ENCODE results near the gene KHDC4. TPM values are rescaled to one million over a fixed set of nuclear protein-coding genes. Genes with fewer than 3 reads are reported as not detected.

The KHDC4 gene
- total and polyA plus RNA-seq, 2 donors (not counting 3 experiments of a cell fraction or from before 2014, with no cell fraction given), result 47.9 to 54.1 TPM

- intact Hi-C loops (cut with micrococcal nuclease), result no loop called here
These were observed 39.5 kb upstream of the KHDC4 start for GRCh38 chr1:155973723-155974122.

More at GRCh38 chr1:155973723-155974122, 39.5 kb upstream of the KHDC4 start:
- H3K27me3 ChIP-seq (ENCODE audit: control insufficient read depth in 2 of 2, insufficient read depth in 2 of 2, low read length in 2 of 2), result no peaks in the 10 kb centered on the region
- dilution Hi-C loops (cut with MboI; ENCODE audit: extremely low pct_ligation_motif_present, low sequenced_read_pairs), result no loop called here
- H3K4me1 ChIP-seq (ENCODE audit: control insufficient read depth, extremely low read depth, insufficient read depth, low read length), result peaks cover 73% of the 10 kb centered on the region
- H3K4me2 ChIP-seq (ENCODE audit: insufficient read depth, low read length), result no peak overlapping the region
- peaks cover 85% of the 10 kb centered on the region for H3K79me2 ChIP-seq (ENCODE audit: control insufficient read depth, insufficient read depth, low read length)
- ChIA-PET POLR2A (no interaction called here), CTCF (interaction anchor here (0.8 to 12.1 kb wide), 5 partner anchors 10 to 36 kb away, joined by 3 to 138 read pairs (median 5); no protein-coding TSS in a partner anchor)
- H3K4me3 ChIP-seq (replicated peaks in 1 of 3; ENCODE audit: insufficient read depth in 1 of 3, low read depth in 1 of 3, low read length in 3 of 3), result no peak overlapping the region
- no peak overlapping the region for H2AFZ ChIP-seq (ENCODE audit: low read depth, low read length)
- TF ChIP-seq JUN (IDR thresholded peaks at IDR 0.05; ENCODE audit: borderline replicate concordance, insufficient read depth, insufficient read length, low read depth), result no peak
- TF ChIP-seq EZH2 (IDR thresholded peaks at IDR 0.05; ENCODE audit: borderline replicate concordance, low read depth, low read length, severe bottlenecking), result no peak
- no peak for TF ChIP-seq POLR2A (IDR thresholded peaks at IDR 0.05; ENCODE audit: low read depth, low read length)
- no peak for TF ChIP-seq MYC (IDR thresholded peaks at IDR 0.05; ENCODE audit: low read depth, low read length)
- TF ChIP-seq FOS (IDR thresholded peaks at IDR 0.05; ENCODE audit: borderline replicate concordance, insufficient read depth, low read length), result no peak
- TF ChIP-seq CTCF (IDR thresholded peaks at IDR 0.05; ENCODE audit: extremely low read depth in 1 of 2, insufficient read depth in 1 of 2, low read depth in 1 of 2, low read length in 2 of 2), result no peak
- no peak for TF ChIP-seq MAX (IDR thresholded peaks at IDR 0.05; ENCODE audit: insufficient read depth, insufficient read length)
- FAIRE-seq (no peak), DNase-seq (ENCODE audit: low read depth, low spot score) (no peak)
- no peak overlapping the region for H3K9ac ChIP-seq (replicated peaks; ENCODE audit: extremely low read depth, insufficient read depth, low read length)
- no TSS peak for BruUV-seq (replicated peaks)
- H3K27ac ChIP-seq (ENCODE audit: insufficient read depth, low read depth, low read length), result no peak overlapping the region
- H3K9me3 ChIP-seq (replicated peaks; ENCODE audit: control insufficient read depth, insufficient read depth, low read length), result no peaks in the 10 kb centered on the region
- no peaks in the 10 kb centered on the region for H3K9me1 ChIP-seq (replicated peaks; ENCODE audit: control insufficient read depth, extremely low read depth, insufficient read depth, low read length)
- H4K20me1 ChIP-seq (replicated peaks; ENCODE audit: control insufficient read depth, extremely low read depth, insufficient read depth, low read length), result no peaks in the 10 kb centered on the region
- H3K36me3 ChIP-seq (ENCODE audit: control insufficient read depth in 2 of 2, extremely low read depth in 1 of 2, insufficient read depth in 2 of 2, low read length in 2 of 2), result peaks cover 0 to 5% of the 10 kb centered on the region in 2 experiments

All from endothelial cell of umbilical vein (primary cell).